Measurements from ENCODE around the gene AUTS2.

DNA sequence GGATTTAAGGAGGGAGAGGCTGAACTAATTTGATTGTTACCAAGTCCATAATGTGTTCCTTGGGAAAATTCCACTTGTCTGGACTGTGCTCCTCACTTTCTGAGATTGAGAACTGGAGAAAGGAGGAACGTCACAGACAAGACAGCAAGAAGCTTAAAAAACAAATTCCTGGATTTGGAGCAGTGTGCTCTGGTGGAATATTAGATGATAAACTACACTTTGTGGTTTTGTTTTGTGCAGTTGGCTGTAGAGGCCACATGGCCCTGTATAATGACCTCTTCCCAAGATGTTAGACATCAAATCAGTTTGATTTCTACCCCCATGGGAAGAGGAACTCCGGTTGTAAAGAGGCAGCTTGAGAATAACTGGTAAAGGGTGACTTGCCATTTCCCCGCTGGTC is 1112.4 kb downstream of the AUTS2 start:
- TF ChIP-seq SUZ12 (IDR thresholded peaks at IDR 0.05) (no peak), ARNT (IDR thresholded peaks at IDR 0.05) (no peak), FOXM1 (IDR thresholded peaks at IDR 0.05; ENCODE audit: borderline replicate concordance) (no peak), TARDBP (IDR thresholded peaks at IDR 0.05) (no peak), L3MBTL2 (conservative IDR thresholded peaks at IDR 0.05) (no peak), ELF4 (IDR thresholded peaks at IDR 0.05) (no peak), SP1 (IDR thresholded peaks at IDR 0.05) (no peak), ZNF384 (IDR thresholded peaks at IDR 0.05) (no peak)
